ENCODE data around the gene FHIP1A. TPM values are rescaled to one million over a fixed set of nuclear protein-coding genes. Genes with fewer than 3 reads are reported as not detected.

Gene FHIP1A
- total and polyA plus RNA-seq, 2 of the 8 experiments (the other 6 are each of a cell fraction or from before 2014, with no cell fraction given), result 17.9 to 75.2 TPM

DNA sequence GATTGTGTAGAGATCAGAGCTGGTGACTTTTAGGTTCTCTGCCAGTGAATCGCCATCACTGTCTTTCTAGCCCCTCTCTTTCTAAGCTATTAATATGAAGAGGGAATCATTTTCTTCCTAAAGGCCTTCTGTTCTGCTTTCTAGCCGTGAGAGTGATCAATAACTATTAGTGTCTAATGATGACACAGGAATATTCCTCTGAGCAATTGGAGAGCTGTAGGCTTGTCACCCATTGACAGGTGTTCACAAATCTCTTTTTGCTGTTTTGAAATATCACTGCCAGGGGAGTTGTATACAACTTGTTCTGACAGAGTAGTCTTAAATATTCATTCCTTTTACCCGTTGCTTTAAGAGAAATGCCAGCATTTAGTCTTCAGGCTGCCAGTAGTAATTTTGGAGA lies 13.9 kb downstream of the FHIP1A start (continued):
- TF ChIP-seq, protein P1, sequence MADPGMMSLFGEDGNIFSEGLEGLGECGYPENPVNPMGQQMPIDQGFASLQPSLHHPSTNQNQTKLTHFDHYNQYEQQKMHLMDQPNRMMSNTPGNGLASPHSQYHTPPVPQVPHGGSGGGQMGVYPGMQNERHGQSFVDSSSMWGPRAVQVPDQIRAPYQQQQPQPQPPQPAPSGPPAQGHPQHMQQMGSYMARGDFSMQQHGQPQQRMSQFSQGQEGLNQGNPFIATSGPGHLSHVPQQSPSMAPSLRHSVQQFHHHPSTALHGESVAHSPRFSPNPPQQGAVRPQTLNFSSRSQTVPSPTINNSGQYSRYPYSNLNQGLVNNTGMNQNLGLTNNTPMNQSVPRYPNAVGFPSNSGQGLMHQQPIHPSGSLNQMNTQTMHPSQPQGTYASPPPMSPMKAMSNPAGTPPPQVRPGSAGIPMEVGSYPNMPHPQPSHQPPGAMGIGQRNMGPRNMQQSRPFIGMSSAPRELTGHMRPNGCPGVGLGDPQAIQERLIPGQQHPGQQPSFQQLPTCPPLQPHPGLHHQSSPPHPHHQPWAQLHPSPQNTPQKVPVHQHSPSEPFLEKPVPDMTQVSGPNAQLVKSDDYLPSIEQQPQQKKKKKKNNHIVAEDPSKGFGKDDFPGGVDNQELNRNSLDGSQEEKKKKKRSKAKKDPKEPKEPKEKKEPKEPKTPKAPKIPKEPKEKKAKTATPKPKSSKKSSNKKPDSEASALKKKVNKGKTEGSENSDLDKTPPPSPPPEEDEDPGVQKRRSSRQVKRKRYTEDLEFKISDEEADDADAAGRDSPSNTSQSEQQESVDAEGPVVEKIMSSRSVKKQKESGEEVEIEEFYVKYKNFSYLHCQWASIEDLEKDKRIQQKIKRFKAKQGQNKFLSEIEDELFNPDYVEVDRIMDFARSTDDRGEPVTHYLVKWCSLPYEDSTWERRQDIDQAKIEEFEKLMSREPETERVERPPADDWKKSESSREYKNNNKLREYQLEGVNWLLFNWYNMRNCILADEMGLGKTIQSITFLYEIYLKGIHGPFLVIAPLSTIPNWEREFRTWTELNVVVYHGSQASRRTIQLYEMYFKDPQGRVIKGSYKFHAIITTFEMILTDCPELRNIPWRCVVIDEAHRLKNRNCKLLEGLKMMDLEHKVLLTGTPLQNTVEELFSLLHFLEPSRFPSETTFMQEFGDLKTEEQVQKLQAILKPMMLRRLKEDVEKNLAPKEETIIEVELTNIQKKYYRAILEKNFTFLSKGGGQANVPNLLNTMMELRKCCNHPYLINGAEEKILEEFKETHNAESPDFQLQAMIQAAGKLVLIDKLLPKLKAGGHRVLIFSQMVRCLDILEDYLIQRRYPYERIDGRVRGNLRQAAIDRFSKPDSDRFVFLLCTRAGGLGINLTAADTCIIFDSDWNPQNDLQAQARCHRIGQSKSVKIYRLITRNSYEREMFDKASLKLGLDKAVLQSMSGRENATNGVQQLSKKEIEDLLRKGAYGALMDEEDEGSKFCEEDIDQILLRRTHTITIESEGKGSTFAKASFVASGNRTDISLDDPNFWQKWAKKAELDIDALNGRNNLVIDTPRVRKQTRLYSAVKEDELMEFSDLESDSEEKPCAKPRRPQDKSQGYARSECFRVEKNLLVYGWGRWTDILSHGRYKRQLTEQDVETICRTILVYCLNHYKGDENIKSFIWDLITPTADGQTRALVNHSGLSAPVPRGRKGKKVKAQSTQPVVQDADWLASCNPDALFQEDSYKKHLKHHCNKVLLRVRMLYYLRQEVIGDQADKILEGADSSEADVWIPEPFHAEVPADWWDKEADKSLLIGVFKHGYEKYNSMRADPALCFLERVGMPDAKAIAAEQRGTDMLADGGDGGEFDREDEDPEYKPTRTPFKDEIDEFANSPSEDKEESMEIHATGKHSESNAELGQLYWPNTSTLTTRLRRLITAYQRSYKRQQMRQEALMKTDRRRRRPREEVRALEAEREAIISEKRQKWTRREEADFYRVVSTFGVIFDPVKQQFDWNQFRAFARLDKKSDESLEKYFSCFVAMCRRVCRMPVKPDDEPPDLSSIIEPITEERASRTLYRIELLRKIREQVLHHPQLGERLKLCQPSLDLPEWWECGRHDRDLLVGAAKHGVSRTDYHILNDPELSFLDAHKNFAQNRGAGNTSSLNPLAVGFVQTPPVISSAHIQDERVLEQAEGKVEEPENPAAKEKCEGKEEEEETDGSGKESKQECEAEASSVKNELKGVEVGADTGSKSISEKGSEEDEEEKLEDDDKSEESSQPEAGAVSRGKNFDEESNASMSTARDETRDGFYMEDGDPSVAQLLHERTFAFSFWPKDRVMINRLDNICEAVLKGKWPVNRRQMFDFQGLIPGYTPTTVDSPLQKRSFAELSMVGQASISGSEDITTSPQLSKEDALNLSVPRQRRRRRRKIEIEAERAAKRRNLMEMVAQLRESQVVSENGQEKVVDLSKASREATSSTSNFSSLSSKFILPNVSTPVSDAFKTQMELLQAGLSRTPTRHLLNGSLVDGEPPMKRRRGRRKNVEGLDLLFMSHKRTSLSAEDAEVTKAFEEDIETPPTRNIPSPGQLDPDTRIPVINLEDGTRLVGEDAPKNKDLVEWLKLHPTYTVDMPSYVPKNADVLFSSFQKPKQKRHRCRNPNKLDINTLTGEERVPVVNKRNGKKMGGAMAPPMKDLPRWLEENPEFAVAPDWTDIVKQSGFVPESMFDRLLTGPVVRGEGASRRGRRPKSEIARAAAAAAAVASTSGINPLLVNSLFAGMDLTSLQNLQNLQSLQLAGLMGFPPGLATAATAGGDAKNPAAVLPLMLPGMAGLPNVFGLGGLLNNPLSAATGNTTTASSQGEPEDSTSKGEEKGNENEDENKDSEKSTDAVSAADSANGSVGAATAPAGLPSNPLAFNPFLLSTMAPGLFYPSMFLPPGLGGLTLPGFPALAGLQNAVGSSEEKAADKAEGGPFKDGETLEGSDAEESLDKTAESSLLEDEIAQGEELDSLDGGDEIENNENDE (IDR thresholded peaks at IDR 0.05; ENCODE audit: insufficient replicate concordance, low read length), result no peak
- TF ChIP-seq NRF1 (IDR thresholded peaks at IDR 0.05; ENCODE audit: low read depth, low read length) (no peak), CEBPB (IDR thresholded peaks at IDR 0.05; ENCODE audit: low read depth, low read length) (no peak), SIX5 (IDR thresholded peaks at IDR 0.05; ENCODE audit: low read depth, low read length) (no peak), CHD2 (IDR thresholded peaks at IDR 0.05; ENCODE audit: low read length) (no peak)
- TF ChIP-seq, protein P2, sequence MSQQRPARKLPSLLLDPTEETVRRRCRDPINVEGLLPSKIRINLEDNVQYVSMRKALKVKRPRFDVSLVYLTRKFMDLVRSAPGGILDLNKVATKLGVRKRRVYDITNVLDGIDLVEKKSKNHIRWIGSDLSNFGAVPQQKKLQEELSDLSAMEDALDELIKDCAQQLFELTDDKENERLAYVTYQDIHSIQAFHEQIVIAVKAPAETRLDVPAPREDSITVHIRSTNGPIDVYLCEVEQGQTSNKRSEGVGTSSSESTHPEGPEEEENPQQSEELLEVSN (IDR thresholded peaks at IDR 0.05), result no peak

Data from H1 (cell line).